HK-2 (cell line): ENCODE results near the gene CYP3A5.
"Not testable (repeated sequence)": the region's sequence is repeated elsewhere in the genome, so short reads cannot be mapped to it uniquely, and the experiment has no call there.

Source experiments
- DNase-seq: peaks from one replicate; pipeline ENCODE4 v3.0.0-alpha.2; 2018; ENCODE audit not compliant: unreplicated experiment

The CYP3A5 gene

DNA sequence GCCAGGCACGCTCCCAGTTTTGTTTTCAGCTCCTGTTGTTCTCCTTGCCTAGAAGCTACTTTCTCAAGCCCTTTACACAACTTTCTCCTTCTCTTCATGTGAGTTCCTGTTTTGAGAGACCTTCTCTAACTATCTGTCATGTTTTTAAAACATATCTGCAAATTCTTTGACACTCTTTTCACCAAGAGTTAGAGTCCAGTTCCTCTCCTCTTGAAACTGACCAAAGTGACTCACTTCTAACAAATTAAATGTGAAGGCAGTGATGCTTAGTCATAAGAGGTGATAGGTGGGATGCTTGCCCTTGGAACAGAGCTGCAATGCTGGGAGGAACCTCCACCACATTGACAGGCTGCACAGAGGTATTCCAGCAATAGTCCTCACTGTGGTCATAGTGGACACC is 37.8 kb downstream of the CYP3A5 start:
- DNase-seq, result no peak

DNA sequence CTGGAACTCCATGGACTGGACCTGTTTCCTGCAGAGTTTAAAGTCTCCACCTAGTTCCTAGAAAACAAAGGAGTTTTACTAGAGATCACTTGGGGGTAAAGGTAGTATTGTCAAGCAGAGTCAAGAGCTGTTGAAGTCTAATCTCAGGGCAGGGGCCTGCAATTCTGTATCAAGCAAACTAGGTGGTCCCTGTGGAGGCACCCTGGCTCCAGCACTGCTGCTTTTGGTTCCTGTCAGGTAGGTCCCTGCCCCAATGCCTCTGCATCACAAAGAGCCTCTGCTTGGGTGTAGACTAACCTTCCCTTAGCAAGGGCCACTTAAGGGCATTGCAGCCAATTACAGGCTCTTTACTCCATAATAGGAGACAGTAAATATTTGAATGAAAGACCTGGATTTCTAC is 40.5 kb downstream of the CYP3A5 start:
- no peak for DNase-seq

DNA sequence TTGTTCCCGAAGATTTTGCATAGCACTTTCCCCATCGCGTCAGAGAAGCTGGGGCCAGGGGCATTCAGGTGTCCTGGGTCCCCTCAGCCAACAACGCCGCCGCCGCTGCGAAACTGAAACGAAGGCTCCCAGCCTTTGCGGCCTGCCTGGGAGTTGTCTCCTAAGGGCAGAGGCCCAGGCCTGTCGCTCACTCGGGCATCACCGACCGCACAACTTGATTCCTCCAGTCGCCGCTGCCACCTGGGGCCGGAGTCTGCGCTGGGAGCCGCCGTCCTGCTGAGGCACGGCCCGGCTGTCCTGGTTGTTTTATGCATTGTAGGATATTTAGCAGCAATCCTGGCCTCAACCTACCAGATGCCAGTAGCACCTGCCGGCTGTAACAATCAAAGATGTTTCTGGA is 41.1 kb downstream of the CYP3A5 start:
- DNase-seq, result no peak

DNA sequence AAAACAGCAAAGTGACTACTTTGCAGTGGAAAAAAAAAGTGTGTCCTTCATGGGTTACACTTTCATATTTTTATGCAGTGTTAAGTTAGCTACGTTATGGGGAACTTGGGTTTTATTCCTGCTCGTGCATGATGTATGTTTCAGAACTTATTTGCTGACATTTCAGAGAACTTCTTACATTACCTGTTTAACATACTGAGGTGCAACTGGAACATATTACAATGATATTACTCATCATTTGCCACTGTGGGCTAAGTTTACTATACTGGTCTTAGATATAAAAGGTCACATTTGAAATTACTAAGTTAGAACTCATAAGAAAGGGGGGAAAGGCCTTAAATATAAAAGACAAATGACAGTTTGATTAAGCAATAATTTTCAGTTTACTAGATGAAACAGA is 42.4 kb downstream of the CYP3A5 start:
- not testable (repeated sequence) for DNase-seq

DNA sequence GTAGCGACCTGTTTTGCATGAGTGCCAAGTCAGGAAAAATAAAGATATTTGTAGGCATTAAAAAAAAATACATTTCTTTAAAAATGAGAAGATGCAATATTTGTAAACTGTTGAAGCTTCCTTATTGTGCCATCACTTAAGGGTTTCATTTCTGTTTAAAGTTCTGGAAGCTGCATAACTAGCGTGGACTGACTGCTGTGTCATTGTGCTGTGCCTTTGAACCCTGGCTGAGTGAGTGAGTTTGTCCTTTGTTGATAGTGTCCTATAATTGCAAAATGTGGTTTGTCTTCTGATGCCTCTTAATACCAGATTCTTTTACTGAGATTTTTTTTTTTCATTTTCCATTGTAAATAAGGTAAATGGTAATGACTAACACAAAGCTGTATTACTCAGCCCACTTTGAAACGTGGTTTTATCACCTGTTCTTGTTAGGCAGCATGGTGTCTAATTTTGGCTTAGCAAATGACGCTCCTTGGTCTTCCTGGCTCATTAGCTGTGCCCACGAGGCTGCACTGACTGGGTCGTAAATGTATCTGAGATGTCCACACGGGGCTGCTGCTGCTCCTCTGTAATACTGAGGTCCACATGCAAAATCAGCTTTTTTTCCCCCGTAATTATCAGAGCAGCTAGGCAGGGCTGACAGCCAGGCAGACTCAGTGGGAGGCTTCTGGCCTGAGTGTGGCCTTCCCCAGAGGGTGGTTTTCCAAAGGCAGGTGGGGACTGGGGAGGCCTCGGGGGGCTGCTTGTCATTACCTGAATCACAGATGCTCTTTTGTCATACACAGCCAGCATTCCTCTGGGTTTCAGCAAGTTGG is 48.3 kb downstream of the CYP3A5 start:
- peak; percentile 44 for DNase-seq

DNA sequence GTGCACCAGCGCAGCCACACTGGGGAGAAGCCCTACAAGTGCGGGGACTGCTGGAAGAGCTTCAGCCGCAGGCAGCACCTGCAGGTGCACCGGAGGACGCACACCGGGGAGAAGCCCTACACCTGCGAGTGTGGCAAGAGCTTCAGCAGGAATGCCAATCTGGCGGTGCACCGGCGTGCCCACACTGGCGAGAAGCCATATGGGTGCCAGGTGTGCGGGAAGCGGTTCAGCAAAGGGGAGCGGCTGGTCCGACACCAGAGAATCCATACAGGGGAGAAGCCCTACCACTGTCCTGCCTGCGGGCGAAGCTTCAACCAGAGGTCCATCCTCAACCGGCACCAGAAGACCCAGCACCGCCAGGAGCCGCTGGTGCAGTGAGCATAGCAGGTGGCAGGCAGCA is 50.2 kb downstream of the CYP3A5 start:
- no peak for DNase-seq

DNA sequence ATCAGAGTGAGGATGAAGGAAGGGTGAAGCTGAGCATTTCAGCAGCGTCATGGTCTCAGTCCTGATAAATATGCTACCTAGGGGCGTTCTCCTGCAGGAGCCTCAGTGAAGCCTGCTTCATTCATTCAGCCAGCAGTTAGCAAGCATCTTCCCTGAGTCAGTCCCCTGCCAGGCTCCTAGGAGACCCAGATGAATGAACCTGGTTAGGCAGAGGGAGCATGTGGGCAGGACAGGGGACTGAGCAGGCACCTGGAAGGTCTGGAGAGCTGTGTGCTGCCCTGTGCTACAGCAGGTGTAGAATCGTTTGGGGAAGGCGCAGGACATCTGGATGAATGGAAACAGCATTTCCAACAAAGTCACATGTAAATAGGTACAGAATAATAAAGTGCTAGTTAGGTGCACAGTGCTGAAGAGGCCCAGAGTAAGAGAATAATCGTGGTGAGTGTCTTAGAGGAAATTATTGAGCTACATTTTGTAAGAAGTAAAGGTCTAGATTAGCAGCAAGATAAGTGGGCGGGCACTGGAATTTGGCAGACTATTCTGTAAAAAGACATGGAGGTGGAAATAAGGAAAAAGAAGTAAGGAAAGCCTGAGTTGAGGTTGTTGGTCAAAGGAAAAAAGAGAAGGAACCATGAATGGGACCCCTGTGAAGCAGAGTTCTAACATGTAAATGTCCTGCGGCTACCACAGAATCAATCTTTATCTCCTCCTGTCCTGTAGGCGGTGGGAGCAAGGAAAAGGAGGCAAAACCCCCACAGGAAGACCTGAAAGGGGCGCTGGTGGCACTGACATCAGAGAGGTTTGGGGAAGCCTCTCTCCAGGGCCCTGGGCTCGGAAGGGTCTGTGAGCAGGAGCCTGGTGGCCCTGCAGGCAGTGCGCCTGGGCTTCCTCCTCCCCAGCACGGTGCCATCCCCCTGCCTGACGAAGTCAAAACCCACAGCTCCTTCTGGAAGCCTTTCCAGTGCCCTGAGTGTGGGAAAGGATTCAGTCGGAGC is 51.0 kb downstream of the CYP3A5 start:
- DNase-seq, result no peak

DNA sequence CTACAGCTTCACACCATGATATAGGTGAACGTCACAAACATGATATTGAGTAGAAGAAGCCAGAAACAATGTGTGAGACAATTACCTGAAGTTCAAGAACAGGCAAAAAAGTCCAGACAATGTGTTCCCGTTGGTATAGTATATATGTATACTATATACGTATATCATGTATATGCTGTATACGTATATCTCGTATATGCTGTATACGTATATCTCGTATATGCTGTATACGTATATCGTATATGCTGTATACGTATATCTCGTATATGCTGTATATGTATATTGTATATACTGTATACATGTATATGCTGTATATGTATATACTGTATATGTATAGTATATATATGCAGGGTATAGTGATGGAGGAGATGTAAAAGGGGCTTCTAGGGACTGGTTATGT is 52.3 kb downstream of the CYP3A5 start:
- no peak for DNase-seq

DNA sequence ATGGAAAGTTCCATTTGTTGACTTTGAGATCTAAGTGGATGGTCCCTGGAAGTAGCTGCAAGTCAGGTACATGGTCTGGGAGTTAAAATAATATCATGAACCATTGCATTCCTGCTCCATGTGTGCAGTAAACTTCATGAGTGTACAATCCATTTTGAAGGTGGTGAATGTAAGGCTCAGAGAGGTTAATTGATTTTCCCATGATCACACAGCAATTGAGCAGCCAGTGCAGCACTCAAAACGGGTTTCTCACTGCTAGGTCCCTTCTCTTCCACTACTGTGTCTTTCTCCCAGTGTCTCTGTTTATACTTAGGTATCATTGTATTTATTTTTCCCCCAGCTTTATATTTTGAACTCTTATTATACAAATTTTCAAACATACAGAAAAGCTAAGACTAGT is 53.1 kb downstream of the CYP3A5 start:
- no peak for DNase-seq

DNA sequence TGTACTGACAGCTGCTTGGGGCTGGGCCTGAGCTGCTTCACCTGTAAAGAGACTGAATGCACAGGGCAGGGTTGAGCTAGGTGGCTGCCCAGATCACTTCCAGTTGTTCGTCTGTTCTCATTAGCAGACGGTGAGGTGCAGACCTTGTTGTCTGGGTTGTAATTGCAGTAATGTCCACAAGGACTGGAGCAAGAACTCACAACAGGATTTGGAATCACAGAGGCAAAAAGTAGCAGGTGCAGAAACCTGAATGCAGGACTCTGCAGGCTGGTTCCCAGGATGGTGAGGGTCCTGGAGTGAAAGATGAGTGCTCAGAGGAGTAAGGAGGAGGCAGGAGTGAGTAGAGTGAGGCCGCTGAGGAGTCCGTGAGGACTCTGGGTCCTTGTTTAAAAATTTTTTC is 53.8 kb downstream of the CYP3A5 start:
- no peak for DNase-seq

DNA sequence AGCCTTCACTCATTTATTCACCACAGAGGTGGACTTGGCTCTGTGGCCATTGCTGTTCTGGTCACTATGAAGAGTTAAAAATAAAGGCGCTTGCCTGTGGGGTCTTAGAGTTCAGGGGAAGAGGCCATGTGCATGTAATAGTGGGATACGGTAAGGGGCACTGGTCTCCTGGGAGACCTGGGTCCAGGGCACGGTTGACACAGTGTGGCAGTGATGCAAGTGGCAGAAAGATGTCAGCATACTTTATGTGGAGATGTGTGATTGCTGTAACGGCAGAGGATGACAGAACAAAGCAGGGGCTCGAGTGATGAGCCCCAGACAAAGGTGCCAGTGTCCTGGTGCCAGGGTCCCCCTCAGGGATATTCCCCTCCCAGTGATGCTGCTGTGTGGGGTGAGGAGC is 54.5 kb downstream of the CYP3A5 start:
- no peak for DNase-seq

DNA sequence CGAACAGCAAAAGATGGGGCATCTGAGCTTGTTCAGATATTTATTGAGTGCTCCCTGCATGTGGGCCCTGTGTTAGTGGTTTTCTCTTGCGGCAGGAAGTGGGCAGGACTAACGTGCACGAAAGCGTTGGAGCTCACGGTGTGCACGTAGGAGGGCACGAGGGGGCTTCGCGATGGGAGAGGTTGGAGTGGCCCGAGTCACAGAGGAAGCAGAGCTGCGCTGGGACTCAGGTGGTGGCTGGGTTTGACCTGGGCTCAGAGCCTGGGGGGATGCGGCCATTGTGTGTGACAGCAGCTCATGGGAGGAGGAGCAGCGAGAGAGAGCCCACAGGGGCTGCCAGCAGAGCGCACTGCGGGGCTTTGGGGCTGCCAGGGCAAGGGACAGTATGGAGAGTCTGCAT is 55.3 kb downstream of the CYP3A5 start:
- DNase-seq, result no peak

DNA sequence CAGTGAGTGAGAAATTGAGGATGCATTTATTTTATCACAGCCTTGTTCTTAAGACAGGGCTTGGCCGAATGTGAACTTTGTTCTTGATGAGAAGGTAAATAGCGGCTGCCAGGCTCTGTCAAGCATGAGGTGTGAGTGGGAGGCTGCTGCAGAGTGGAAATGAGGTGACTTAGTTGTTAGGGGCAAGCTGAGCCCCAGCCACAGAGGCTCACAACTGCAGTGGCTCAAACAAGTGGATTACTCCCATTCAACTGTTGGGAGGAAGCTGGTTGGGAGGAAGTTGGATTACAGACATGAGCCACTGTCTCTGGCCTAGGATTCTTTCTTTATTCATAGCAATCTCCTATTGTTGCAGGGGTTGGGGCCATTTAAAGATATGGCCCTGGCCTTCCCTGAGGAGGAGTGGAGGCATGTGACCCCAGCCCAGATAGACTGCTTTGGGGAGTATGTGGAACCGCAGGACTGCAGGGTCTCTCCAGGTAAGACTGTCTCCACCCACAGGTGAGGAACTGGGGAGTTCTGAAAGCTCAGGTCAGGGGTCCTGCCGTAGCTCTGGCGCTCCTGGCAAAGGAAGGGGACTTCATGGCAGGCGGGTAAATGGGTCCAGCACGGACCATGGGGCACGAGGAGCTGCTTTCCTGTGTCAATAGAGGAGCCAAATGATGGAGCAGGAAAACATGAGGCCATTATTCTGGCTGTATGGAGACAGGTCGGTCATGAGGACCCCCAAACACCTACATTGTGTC is 55.9 kb downstream of the CYP3A5 start:
- no peak for DNase-seq

DNA sequence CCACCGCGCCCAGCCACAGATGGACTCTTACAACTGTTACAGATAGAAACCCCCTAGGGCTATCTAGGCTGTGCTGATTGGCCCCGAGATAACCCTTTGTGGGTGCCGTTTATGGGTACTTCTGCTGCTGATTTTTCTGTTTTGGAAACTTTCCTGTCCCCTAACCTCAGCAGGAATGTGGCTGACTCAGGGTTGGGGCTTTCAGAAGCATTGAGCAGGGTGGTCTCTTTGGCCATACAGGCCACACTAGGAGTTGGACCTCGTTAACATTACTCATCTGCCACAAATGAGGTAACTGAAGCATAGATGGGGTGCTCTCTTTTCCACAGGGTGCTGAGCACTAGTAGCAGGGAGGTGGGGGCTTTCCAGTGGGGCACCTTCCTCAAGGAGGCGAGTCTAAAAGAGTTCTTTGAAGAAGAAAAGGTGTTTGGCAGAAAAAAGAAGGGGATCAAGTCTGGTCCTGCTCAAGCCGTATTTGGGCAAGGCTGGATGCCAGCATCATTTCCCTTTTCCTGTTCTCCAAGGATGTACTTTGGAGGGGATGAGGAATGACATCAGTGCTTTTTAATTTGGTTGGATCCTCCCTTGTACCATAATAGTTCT is 56.6 kb downstream of the CYP3A5 start:
- DNase-seq, result no peak

DNA sequence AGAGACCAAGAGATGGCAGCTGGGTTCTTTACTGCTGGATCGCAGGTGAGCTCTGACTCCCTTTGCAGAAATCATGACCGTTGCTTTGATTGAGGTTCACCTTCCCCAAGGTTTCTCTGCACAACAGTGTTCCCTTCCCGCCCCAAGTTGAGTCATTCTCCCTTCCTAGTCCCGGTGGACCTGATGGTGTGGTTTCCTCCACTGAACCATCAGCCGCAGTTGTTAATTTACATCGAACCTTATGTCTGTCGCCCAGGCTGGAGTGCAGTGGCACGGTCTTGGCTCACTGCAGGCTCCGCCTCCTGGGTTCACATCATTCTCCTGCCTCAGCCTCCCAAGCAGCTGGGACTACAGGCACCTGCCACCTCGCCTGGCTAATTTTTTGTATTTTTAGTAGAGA is 57.2 kb downstream of the CYP3A5 start:
- DNase-seq, result no peak

DNA sequence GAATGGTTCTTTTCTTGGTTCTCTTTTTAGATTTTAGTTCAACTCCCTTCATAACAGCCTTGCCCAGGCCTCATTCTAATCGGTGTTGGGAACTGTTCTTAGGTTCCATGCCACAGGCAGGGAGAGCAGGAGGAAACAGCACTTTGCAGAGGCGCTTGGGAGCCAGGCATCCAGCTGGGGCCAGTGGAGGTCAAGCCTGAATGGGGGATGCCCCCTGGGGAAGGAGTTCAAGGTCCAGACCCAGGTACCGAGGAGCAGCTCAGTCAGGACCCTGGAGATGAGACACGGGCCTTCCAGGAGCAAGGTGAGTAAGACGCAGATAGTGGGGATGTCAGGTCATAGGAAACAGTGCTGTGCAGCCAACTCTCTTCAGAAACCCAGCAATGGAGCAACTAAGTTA is 58.5 kb downstream of the CYP3A5 start:
- DNase-seq, result no peak

DNA sequence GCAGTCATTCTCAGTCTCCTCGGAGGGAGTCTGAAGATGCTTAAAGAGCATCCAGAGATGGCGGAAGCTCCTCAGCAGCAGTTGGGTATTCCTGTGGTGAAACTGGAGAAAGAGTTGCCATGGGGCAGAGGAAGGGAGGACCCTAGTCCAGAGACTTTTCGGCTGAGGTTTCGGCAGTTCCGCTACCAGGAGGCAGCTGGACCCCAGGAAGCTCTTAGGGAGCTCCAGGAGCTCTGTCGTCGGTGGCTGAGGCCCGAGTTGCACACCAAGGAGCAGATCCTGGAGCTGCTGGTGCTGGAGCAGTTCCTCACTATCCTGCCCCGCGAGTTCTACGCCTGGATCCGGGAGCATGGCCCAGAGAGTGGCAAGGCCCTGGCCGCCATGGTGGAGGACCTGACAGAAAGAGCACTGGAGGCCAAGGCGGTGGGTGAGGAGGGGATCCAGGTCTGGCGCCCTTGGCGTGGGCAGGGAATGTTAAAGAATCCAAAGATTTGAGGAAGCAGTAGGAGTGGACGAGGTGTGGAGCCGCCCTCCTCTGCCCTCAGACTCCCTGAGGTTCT is 60.1 kb downstream of the CYP3A5 start:
- no peak for DNase-seq

DNA sequence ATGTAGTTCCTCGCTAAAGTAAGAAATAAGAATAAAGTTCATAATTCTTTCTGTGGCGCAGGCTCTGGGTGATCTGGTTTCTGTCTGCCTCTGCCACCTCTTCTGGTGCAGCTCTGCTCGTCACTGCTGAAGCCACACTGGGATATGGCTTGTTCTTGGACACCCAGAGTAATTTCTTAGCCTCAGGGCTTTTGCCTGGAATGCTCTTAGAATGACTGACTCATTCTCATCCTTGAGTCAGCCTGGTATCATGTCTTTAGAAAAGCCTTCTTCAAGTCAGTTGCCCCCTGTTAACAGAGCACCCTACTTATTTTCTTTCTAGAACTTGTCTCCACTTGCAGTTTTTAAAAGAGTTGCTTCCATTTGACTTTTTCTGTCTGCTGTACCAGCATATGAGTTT is 61.1 kb downstream of the CYP3A5 start:
- no peak for DNase-seq

DNA sequence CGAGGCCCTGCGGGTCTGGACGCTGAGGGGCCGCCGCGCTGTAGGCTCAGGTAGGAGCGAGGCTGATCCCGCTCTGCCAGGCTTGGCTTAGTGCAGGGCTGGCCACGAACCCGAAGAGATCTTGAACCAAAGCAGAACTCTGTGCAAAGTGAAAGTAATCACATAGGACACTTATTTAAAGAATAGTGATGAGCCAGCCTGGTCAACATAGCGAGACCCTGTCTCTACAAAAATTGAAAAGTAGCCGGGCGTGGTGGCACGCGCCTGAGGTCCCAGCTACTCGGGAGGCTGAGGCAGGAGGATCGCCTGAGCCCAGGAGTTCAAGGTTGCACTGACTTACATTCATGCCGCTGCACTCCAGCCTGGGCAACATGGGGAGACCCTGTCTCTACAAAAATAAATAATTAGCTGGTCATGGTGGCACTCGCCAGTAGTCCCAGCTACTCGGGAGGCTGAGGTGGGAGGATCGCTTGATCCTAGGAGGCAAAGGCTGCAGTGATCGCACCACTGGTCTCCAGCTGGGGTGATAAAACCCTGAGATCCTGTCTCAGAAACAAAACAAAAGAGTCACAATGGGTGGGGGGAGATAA is 62.5 kb downstream of the CYP3A5 start:
- no peak for DNase-seq

DNA sequence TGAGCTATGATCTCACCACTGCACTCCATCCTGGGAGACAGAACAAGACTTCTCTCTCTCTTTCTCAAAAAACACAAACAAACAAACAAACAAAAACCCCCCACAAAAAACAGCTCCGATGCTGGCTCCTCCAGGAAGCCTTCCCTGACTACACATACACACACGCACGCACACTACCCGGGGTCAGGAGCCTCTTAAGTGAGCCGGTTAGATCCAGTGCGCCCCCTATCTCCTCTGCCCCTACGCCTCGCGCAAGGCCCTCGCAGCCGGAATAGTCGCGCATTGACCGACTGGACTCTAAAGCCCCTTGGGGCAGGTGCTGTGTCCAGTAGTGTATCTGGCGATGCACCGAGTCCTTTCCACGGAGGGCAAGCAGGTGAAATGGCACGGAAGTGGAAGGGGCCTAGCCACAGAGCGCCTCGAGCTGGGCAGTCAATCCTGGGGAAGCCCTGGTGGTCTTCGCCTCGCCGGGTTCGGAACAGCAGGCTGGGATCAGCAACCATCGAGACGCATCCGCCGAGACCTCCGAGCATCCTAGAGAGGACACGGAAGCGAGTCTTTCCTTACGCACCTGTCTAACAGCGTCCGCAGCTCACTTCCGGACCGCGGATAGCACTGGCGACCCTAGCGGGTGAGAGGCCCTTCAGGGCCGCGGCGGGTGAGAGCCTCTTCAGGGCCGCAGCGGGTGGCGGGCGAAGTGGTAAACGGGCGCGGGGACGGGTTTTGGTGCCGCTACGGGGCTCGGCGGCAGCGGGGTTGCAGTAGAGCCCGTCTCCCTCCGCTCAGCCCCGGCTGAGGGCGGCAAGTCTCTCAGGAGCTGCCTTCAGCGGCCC is 63.2 kb downstream of the CYP3A5 start, which contains the start of gene ZSCAN25:
ZSCAN25 (plus strand) TSS at position 588 of the 833 bp plus-strand sequence. CDS start 2,661 bp downstream, outside the sequence.
- peak; percentile 93 for DNase-seq
